ENCODE data around the gene CYP2S1. TPM values are rescaled to one million over a fixed set of nuclear protein-coding genes. Genes with fewer than 3 reads are reported as not detected.
A peak's percentile ranks its signal among the peaks of the same experiment; 100 is the strongest.

The CYP2S1 gene
- total RNA-seq, 8 experiments from 2014 or later, result 0.13 to 2.2 (median 1.00) TPM; not detected in 1

DNA sequence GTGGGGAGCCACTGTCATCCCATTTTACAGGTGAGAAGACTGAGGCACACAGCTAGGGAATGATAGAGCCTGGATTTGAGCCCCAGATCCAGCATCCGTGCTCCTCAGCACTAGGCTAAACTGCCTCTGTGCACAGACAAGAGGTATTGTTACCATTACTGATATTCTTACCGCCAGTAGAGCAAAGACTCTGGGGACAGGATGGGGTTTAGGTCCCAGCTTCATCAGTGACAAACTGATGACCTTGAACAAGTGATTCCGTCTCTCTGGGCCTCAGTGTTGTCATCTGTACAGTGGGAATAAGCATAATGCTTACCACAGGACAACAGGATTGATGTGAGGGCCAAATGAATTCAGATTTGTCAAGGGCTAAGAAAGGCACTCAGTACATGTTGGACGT lies 42.5 kb downstream of the CYP2S1 start:
- WGBS, 10 experiments, result 67 to 100% (median 95%) methylated on average over 1 to 3 of the region's 4 CpGs; no CpG with 5 or more reads in 2 of the 10 experiments
- H3K4me3 ChIP-seq, result no peak overlapping the region
- H3K27ac ChIP-seq, result no peak overlapping the region
- H3K4me1 ChIP-seq (replicated peaks in 1 of 2), result no peaks in the 10 kb centered on the region
- in situ Hi-C loops (cut with MboI; ENCODE audit: low pct_unique_long_range_greater_than_20kb in 2 of 9, low sequenced_read_pairs in 9 of 9, unreplicated experiment in 9 of 9), result no loop called here
- ATAC-seq (replicated peaks in 6 of 8), result no peak

DNA sequence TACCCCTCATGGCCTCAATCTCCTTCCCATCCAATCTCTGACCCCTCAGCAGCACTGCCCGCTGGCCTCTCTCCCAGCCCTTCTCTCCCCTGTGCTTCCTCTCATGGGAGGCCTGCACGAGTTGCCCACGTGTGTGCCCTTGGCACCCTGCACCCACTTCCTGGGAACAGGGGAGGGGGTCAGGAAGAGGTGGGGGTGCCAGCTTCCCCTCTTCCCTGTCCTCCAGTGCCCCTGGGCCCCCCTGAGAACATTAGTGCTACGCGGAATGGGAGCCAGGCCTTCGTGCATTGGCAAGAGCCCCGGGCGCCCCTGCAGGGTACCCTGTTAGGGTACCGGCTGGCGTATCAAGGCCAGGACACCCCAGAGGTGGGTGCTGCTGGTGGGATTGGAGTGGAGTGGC lies 45.2 kb downstream of the CYP2S1 start:
- in situ Hi-C loops (cut with MboI; ENCODE audit: low pct_unique_long_range_greater_than_20kb in 2 of 9, low sequenced_read_pairs in 9 of 9, unreplicated experiment in 9 of 9), result no loop called here
- no peaks in the 10 kb centered on the region for H3K4me1 ChIP-seq (replicated peaks in 1 of 2)
- WGBS, 10 experiments, result 73 to 100% methylated on average over 1 to 3 of the region's 10 CpGs; no CpG with 5 or more reads in 8 of the 10 experiments
- ATAC-seq (replicated peaks in 6 of 8), result no peak
- H3K4me3 ChIP-seq, result no peak overlapping the region
- no peak overlapping the region for H3K27ac ChIP-seq

DNA sequence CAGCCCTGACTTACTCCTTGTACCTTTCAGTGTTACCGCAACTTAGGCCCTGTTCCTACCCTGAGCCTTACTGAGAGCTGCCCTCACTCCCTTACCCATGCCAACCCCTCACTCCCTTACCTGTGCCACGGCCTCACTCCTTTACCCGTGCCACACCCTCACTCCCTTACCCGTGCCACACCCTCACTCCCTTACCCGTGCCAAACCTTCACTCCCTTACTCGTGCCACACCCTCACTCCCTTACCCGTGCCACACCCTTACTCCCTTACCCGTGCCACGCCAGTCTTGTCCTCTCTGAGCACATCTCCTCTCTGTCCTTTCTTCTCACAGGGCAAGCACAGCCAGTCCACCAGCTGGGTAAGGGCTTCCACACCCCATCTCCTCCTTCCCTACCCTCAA lies 46.3 kb downstream of the CYP2S1 start:
- ATAC-seq (replicated peaks in 6 of 8), result no peak
- Histone ChIP-seq H3K4me1 (replicated peaks in 1 of 2) (no peaks in the 10 kb centered on the region), H3K4me3 (no peak overlapping the region), H3K27ac (no peak overlapping the region)
- in situ Hi-C loops (cut with MboI; ENCODE audit: low pct_unique_long_range_greater_than_20kb in 2 of 9, low sequenced_read_pairs in 9 of 9, unreplicated experiment in 9 of 9), result no loop called here
- WGBS, 10 experiments, result 20 to 94% (median 77%) methylated on average over 2 to 9 of the region's 9 CpGs; no CpG with 5 or more reads in 3 of the 10 experiments

DNA sequence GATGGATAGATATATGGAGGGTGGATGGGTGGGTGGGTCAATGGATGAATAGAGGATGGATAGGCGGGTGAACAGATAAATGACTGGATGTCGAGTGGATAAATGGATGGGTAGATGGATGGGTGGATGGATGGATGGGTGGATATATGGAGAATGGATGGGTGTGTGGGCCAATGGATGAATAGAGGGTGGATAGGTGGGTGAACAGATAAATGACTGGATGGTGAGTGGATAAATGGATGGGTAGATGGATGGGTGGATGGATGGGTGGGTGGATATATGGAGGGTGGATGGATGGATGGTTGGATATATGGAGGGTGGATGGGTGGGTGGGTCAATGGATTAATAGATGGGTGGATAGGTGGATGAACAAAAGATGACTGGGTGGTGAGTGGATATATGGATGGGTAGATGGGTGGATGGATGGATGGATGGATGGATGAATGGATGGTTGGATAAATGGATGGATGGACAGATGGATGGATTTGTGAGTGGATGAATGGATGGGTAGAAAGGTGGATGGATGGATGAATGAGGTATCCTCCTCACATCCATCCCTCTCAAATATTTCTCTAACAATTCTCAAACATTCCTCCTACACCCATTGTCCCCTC lies 47.0 kb downstream of the CYP2S1 start:
- no peak for ATAC-seq (replicated peaks in 6 of 8)
- no peaks in the 10 kb centered on the region for H3K4me1 ChIP-seq (replicated peaks in 1 of 2)
- no peak overlapping the region for H3K27ac ChIP-seq
- in situ Hi-C loops (cut with MboI; ENCODE audit: low pct_unique_long_range_greater_than_20kb in 2 of 9, low sequenced_read_pairs in 9 of 9, unreplicated experiment in 9 of 9), result no loop called here
- H3K4me3 ChIP-seq, result no peak overlapping the region
- WGBS, 10 experiments, result 83 to 90% (median 88%) methylated on average over 1 to 2 of the region's 2 CpGs; no CpG with 5 or more reads in 7 of the 10 experiments

DNA sequence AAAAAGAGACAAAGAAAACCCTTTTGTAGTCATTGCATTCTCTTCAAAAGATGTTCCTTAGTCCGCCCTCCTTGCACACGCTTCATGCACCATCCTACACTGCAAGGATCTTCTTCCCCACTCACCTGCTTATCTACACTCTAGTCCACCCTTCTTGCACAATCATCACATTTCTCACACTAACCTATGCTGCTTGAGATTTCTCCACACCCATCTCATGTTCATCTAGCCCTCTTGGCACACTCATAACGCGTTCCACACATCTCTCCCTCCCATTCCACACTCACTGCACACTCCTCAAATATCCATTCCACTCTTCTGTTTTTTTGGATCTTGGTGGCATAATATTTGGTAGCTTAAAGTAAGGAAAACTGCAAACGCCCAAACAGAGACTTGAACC lies 48.8 kb downstream of the CYP2S1 start:
- WGBS, 10 experiments, result 68 to 96% (median 80%) methylated on average over 1 to 5 of the region's 5 CpGs; no CpG with 5 or more reads in 3 of the 10 experiments
- no peak for ATAC-seq (replicated peaks in 6 of 8)
- Histone ChIP-seq H3K4me1 (replicated peaks in 1 of 2) (no peaks in the 10 kb centered on the region), H3K27ac (no peak overlapping the region), H3K4me3 (no peak overlapping the region)
- in situ Hi-C loops (cut with MboI; ENCODE audit: low pct_unique_long_range_greater_than_20kb in 2 of 9, low sequenced_read_pairs in 9 of 9, unreplicated experiment in 9 of 9), result no loop called here

- 67 to 100% (median 87%) methylated on average over 1 to 3 of the region's 4 CpGs for WGBS, 10 experiments
- Histone ChIP-seq H3K27ac (no peak overlapping the region), H3K4me1 (replicated peaks in 1 of 2) (no peaks in the 10 kb centered on the region), H3K4me3 (no peak overlapping the region)
- in situ Hi-C loops (cut with MboI; ENCODE audit: low pct_unique_long_range_greater_than_20kb in 2 of 9, low sequenced_read_pairs in 9 of 9, unreplicated experiment in 9 of 9), result no loop called here
- no peak for ATAC-seq (replicated peaks in 6 of 8)
Measured at GRCh38 chr19:41244117-41244516, 51.1 kb downstream of the CYP2S1 start.

GRCh38 chr19:41245843-41246242 lies 52.8 kb downstream of the CYP2S1 start:
- 54 to 100% (median 91%) methylated on average over 1 to 3 of the region's 3 CpGs; no CpG with 5 or more reads in 2 of the 10 experiments for WGBS, 10 experiments
- H3K27ac ChIP-seq, result no peak overlapping the region
- in situ Hi-C loops (cut with MboI; ENCODE audit: low pct_unique_long_range_greater_than_20kb in 2 of 9, low sequenced_read_pairs in 9 of 9, unreplicated experiment in 9 of 9), result no loop called here
- H3K4me1 ChIP-seq (replicated peaks in 1 of 2), result no peaks in the 10 kb centered on the region
- no peak overlapping the region for H3K4me3 ChIP-seq
- ATAC-seq (replicated peaks in 6 of 8), result peak in 5 of 8 experiments; percentile 29 to 73 (median 41)

- 60 to 100% (median 100%) methylated on average over 1 to 3 of the region's 4 CpGs; no CpG with 5 or more reads in 4 of the 10 experiments for WGBS, 10 experiments
- in situ Hi-C loops (cut with MboI; ENCODE audit: low pct_unique_long_range_greater_than_20kb in 2 of 9, low sequenced_read_pairs in 9 of 9, unreplicated experiment in 9 of 9), result no loop called here
- Histone ChIP-seq H3K4me3 (no peak overlapping the region), H3K27ac (no peak overlapping the region), H3K4me1 (replicated peaks in 1 of 2) (no peaks in the 10 kb centered on the region)
- peak in 2 of 8 experiments; percentile 13 to 16 for ATAC-seq (replicated peaks in 6 of 8)
Measured at GRCh38 chr19:41248895-41249294, 55.9 kb downstream of the CYP2S1 start.

GRCh38 chr19:41249707-41250423 lies 56.8 kb downstream of the CYP2S1 start:
- WGBS, 10 experiments, result 60 to 100% (median 86%) methylated on average over 1 to 5 of the region's 9 CpGs; no CpG with 5 or more reads in 2 of the 10 experiments
- Histone ChIP-seq H3K4me3 (no peak overlapping the region), H3K4me1 (replicated peaks in 1 of 2) (no peaks in the 10 kb centered on the region), H3K27ac (no peak overlapping the region)
- in situ Hi-C loops (cut with MboI; ENCODE audit: low pct_unique_long_range_greater_than_20kb in 2 of 9, low sequenced_read_pairs in 9 of 9, unreplicated experiment in 9 of 9), result loop anchor here in 6 of 9 experiments (10.0 to 25.0 kb wide), 2 partner anchors 45 to 588 kb away; no protein-coding TSS in a partner anchor
- no peak for ATAC-seq (replicated peaks in 6 of 8)

GRCh38 chr19:41253660-41254059 lies 60.6 kb downstream of the CYP2S1 start:
- Histone ChIP-seq H3K4me1 (replicated peaks in 1 of 2) (no peaks in the 10 kb centered on the region), H3K27ac (no peak overlapping the region), H3K4me3 (no peak overlapping the region)
- WGBS, 10 experiments, result 80 to 100% methylated on average over 2 to 3 of the region's 6 CpGs; no CpG with 5 or more reads in 8 of the 10 experiments
- in situ Hi-C loops (cut with MboI; ENCODE audit: low pct_unique_long_range_greater_than_20kb in 2 of 9, low sequenced_read_pairs in 9 of 9, unreplicated experiment in 9 of 9), result loop anchor here in 6 of 9 experiments (10.0 to 25.0 kb wide), 2 partner anchors 49 to 591 kb away; no protein-coding TSS in a partner anchor
- ATAC-seq (replicated peaks in 6 of 8), result no peak

GRCh38 chr19:41255171-41255570 lies 62.2 kb downstream of the CYP2S1 start:
- no peak overlapping the region for H3K27ac ChIP-seq
- no peaks in the 10 kb centered on the region for H3K4me1 ChIP-seq (replicated peaks in 1 of 2)
- no peak overlapping the region for H3K4me3 ChIP-seq
- in situ Hi-C loops (cut with MboI; ENCODE audit: low pct_unique_long_range_greater_than_20kb in 2 of 9, low sequenced_read_pairs in 9 of 9, unreplicated experiment in 9 of 9), result loop anchor here in 6 of 9 experiments (10.0 to 25.0 kb wide), 2 partner anchors 50 to 593 kb away; no protein-coding TSS in a partner anchor
- ATAC-seq (replicated peaks in 6 of 8), result no peak

All from motor neuron (in vitro differentiated cells).